Tibial nerve (tissue), 4 donors: ENCODE measurements around the gene RABGGTA. TPM values are rescaled to one million over a fixed set of nuclear protein-coding genes. Genes with fewer than 3 reads are reported as not detected.

Experiments used
- DNase-seq, 2 donors: peaks; one replicate each; pipeline ENCODE4 v3.0.0-alpha.2; 2019; ENCODE audit warnings: low spot score in 2 of 2
- H3K27ac ChIP-seq, 4 donors: fragments of 200-600 bp; sonication (generic) in 3 of 4; one replicate each; pipeline ENCODE4 v1.5.1; 2017 to 2019; ENCODE audit warnings: mild to moderate bottlenecking in 1 of 4
- H3K27me3 ChIP-seq, 2 donors: fragments of 200-600 bp; sonication (generic) in 1 of 2; one replicate each; pipeline versions ENCODE4 v1.5.1 to v1.6.0; 2017 to 2019
- H3K36me3 ChIP-seq, 3 donors: fragments of 200-600 bp; sonication (generic); one replicate each; pipeline ENCODE4 v1.5.1; 2018 to 2019
- H3K4me1 ChIP-seq, 4 donors: fragments of 200-600 bp; sonication (generic) in 3 of 4; one replicate each; pipeline ENCODE4 v1.5.1; 2017 to 2019
- H3K4me3 ChIP-seq, 4 donors: fragments of 200-600 bp; sonication (generic) in 3 of 4; one replicate each; pipeline ENCODE4 v1.5.1; 2017 to 2019; ENCODE audit warnings: mild to moderate bottlenecking in 1 of 4, moderate library complexity in 1 of 4
- H3K9me3 ChIP-seq, 4 donors: fragments of 200-600 bp; sonication (generic) in 3 of 4; one replicate each; pipeline ENCODE4 v1.5.1; 2017 to 2019
- CTCF ChIP-seq, 5 experiments: fragments of 200-600 bp in 3 of 5; fragments of 450-650 bp in 2 of 5; sonication (generic) in 3 of 5; IDR thresholded peaks; one replicate each; pipeline ENCODE4 v1.5.1; 2016 to 2019; ENCODE audit warnings: antibody characterized with exemption in 5 of 5, mild to moderate bottlenecking in 3 of 5, moderate library complexity in 2 of 5
- EP300 ChIP-seq, 2 donors: sonication (generic); formaldehyde crosslinking; IDR thresholded peaks; one replicate each; pipeline ENCODE4 v1.6.1; 2017; ENCODE audit warnings: antibody characterized with exemption in 2 of 2, mild to moderate bottlenecking in 1 of 2
- POLR2A ChIP-seq, 2 donors: fragments of 450-650 bp; IDR thresholded peaks; one replicate each; pipeline ENCODE4 v1.6.1; 2017; ENCODE audit warnings: antibody characterized with exemption in 2 of 2, mild to moderate bottlenecking in 2 of 2, moderate library complexity in 2 of 2
- WGBS, 2 donors: methylation state at CpG; one replicate each; pipeline ENCODE4 v1.1.5; 2018; 5-methylcytosine and 5-hydroxymethylcytosine counted together
- total RNA-seq, 4 donors: library from RNA; depleted of rRNA; stranded (reverse); fragments of >200 nt; gene quantifications; one replicate each; pipeline ENCODE4 v1.1.0, GENCODE V29; 2016

RABGGTA gene
- total RNA-seq, 4 donors from 2014 or later, result 36.5 to 68.4 (median 42.9) TPM

- Histone ChIP-seq H3K27ac (peak overlapping the region in 3 of 4 donors; percentile 79 to 90 (median 80)), H3K4me3 (peak overlapping the region; percentile 41 to 76 (median 58)), H3K4me1 (peaks cover 0 to 83% (median 35%) of the 10 kb centered on the region in 4 donors), H3K9me3 (no peaks in the 10 kb centered on the region), H3K27me3 (peaks cover 0 to 13% of the 10 kb centered on the region in 2 donors), H3K36me3 (peaks cover 0 to 10% (median 6%) of the 10 kb centered on the region in 3 donors)
- WGBS, 2 donors, result 89 to 96% methylated on average over 1 of the region's 1 CpG
- no peak for DNase-seq
- no peak for TF ChIP-seq POLR2A (IDR thresholded peaks at IDR 0.05)
- no peak for TF ChIP-seq CTCF (IDR thresholded peaks at IDR 0.05)
- no peak for TF ChIP-seq EP300 (IDR thresholded peaks at IDR 0.05)
These were observed 40.6 kb upstream of the RABGGTA start for GRCh38 chr14:24311837-24312615.

DNA sequence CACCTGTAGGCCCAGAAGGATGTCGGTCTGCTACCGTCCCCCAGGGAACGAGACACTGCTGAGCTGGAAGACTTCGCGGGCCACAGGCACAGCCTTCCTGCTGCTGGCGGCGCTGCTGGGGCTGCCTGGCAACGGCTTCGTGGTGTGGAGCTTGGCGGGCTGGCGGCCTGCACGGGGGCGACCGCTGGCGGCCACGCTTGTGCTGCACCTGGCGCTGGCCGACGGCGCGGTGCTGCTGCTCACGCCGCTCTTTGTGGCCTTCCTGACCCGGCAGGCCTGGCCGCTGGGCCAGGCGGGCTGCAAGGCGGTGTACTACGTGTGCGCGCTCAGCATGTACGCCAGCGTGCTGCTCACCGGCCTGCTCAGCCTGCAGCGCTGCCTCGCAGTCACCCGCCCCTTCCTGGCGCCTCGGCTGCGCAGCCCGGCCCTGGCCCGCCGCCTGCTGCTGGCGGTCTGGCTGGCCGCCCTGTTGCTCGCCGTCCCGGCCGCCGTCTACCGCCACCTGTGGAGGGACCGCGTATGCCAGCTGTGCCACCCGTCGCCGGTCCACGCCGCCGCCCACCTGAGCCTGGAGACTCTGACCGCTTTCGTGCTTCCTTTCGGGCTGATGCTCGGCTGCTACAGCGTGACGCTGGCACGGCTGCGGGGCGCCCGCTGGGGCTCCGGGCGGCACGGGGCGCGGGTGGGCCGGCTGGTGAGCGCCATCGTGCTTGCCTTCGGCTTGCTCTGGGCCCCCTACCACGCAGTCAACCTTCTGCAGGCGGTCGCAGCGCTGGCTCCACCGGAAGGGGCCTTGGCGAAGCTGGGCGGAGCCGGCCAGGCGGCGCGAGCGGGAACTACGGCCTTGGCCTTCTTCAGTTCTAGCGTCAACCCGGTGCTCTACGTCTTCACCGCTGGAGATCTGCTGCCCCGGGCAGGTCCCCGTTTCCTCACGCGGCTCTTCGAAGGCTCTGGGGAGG is 39.5 kb upstream of the RABGGTA start, which contains the start of gene LTB4R:
Gene LTB4R (plus strand): TSS at position 857 of the 959 bp plus-strand sequence. CDS start 4,150 bp downstream, outside the sequence.
- Histone ChIP-seq H3K36me3 (peaks cover 0 to 21% (median 17%) of the 10 kb centered on the region in 3 donors), H3K9me3 (no peaks in the 10 kb centered on the region), H3K4me1 (peaks cover 0 to 72% (median 30%) of the 10 kb centered on the region in 4 donors), H3K4me3 (peak within 1 kb of the TSS; percentile 41 to 76 (median 58)), H3K27ac (peak within 1 kb of the TSS; percentile 40 to 90 (median 80)), H3K27me3 (peaks cover 0 to 2% of the 10 kb centered on the region in 2 donors)
- DNase-seq, result no peak
- whole genome bisulfite sequencing, 2 donors, result 11 to 24% methylated on average over 25 to 54 of the region's 99 CpGs
- TF ChIP-seq EP300 (IDR thresholded peaks at IDR 0.05), result peak in 1 of 2 donors; percentile 4
- peak; percentile 22 to 72 (median 51) for TF ChIP-seq CTCF (IDR thresholded peaks at IDR 0.05)
- TF ChIP-seq POLR2A (IDR thresholded peaks at IDR 0.05), result peak in 1 of 2 donors; percentile 10

GRCh38 chr14:24310265-24310645 is 38.9 kb upstream of the RABGGTA start:
- H3K9me3 ChIP-seq, result no peaks in the 10 kb centered on the region
- peak overlapping the region; percentile 41 to 76 (median 58) for H3K4me3 ChIP-seq
- peaks cover 0 to 68% (median 30%) of the 10 kb centered on the region in 4 donors for H3K4me1 ChIP-seq
- peaks cover 0 to 28% (median 23%) of the 10 kb centered on the region in 3 donors for H3K36me3 ChIP-seq
- H3K27me3 ChIP-seq, result no peaks in the 10 kb centered on the region
- DNase-seq, result no peak
- WGBS, 2 donors, result 35 to 85% methylated on average over 1 to 4 of the region's 5 CpGs
- no peak for TF ChIP-seq CTCF (IDR thresholded peaks at IDR 0.05)
- H3K27ac ChIP-seq, result peak overlapping the region in 3 of 4 donors; percentile 0 to 90 (median 79)

- Histone ChIP-seq H3K4me3 (peak within 1 kb of the TSS; percentile 41 to 76 (median 58)), H3K27me3 (no peaks in the 10 kb centered on the region), H3K27ac (peak within 1 kb of the TSS; percentile 40 to 90 (median 80)), H3K9me3 (no peaks in the 10 kb centered on the region), H3K4me1 (peaks cover 0 to 63% (median 27%) of the 10 kb centered on the region in 4 donors), H3K36me3 (peaks cover 2 to 34% (median 24%) of the 10 kb centered on the region in 3 donors)
- WGBS, 2 donors, result 59 to 68% methylated on average over 5 of the region's 5 CpGs
- no peak for TF ChIP-seq POLR2A (IDR thresholded peaks at IDR 0.05)
- no peak for TF ChIP-seq EP300 (IDR thresholded peaks at IDR 0.05)
- DNase-seq, result no peak
These were observed 38.3 kb upstream of the RABGGTA start, which contains the start of gene LTB4R2 for GRCh38 chr14:24309538-24310264. TSS of gene LTB4R2 (plus strand) at chr14:24310140. CDS start at chr14:24310665, 525 bp downstream.
